ENCODE results near the gene MT3.
A peak's percentile ranks its signal among the peaks of the same experiment; 100 is the strongest.
"Not testable (repeated sequence)": the region's sequence is repeated elsewhere in the genome, so short reads cannot be mapped to it uniquely, and the experiment has no call there.

MT3 gene

DNA sequence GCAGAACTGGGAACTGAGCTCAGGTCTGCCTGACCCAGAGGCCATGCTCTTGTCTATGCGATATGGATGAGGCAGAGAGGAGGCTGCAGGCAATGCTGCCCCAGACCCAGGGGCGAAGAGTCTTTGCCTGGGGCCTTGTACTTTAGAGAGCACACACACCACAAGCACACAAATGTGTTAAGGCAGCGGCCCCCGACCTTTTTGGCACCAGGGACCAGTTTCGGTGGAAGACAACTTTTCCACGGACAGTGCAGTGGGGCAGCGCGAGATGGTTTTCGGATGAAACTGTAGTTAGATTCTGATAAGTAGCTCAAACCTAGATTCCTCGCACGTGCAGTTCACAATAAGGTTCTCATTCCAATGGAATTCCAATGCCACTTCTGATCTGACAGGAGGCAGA, 17.8 kb upstream of the MT3 start:
- Histone ChIP-seq H3K4me3 (replicated peaks; ENCODE audit: low read depth, low read length) (no peak overlapping the region), H3K36me3 (ENCODE audit: control insufficient read depth, insufficient read depth, low read length) (no peaks in the 10 kb centered on the region), H3K27me3 (replicated peaks; ENCODE audit: control insufficient read depth, insufficient read depth, low read length) (no peaks in the 10 kb centered on the region; the same call in 1 of the 2 replicates)
- DNase-seq (ENCODE audit: extremely low read depth, insufficient read length), result no peak
- TF ChIP-seq, protein P1, sequence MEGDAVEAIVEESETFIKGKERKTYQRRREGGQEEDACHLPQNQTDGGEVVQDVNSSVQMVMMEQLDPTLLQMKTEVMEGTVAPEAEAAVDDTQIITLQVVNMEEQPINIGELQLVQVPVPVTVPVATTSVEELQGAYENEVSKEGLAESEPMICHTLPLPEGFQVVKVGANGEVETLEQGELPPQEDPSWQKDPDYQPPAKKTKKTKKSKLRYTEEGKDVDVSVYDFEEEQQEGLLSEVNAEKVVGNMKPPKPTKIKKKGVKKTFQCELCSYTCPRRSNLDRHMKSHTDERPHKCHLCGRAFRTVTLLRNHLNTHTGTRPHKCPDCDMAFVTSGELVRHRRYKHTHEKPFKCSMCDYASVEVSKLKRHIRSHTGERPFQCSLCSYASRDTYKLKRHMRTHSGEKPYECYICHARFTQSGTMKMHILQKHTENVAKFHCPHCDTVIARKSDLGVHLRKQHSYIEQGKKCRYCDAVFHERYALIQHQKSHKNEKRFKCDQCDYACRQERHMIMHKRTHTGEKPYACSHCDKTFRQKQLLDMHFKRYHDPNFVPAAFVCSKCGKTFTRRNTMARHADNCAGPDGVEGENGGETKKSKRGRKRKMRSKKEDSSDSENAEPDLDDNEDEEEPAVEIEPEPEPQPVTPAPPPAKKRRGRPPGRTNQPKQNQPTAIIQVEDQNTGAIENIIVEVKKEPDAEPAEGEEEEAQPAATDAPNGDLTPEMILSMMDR (IDR thresholded peaks at IDR 0.05; ENCODE audit: insufficient read depth, low read length, poor library complexity, severe bottlenecking), result no peak

DNA sequence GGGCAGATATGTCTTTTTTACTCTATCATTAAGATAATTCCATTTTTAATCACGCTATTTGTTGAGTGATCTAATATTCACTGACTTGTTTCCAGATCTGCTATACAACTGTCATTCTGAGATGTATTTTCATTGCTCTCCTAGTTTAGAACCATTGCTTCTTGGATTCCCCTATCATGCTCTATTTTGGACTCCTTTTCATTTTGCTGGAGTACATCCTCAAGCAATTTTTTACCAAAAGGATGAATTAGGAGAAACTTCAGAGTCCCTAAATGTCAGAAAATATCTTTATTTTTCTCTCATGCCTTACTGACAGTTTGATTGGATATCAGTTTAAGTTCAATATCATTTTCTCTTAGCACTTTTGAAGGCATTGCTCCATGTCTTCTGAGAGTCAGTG, 14.7 kb upstream of the MT3 start:
- H3K27me3 ChIP-seq (replicated peaks; ENCODE audit: control insufficient read depth, insufficient read depth, low read length), result no peaks in the 10 kb centered on the region; the same call in 1 of the 2 replicates
- no peaks in the 10 kb centered on the region for H3K36me3 ChIP-seq (ENCODE audit: control insufficient read depth, insufficient read depth, low read length)
- no peak overlapping the region for H3K4me3 ChIP-seq (replicated peaks; ENCODE audit: low read depth, low read length)
- TF ChIP-seq, protein P1 (IDR thresholded peaks at IDR 0.05; ENCODE audit: insufficient read depth, low read length, poor library complexity, severe bottlenecking), result no peak
- DNase-seq (ENCODE audit: extremely low read depth, insufficient read length), result no peak

DNA sequence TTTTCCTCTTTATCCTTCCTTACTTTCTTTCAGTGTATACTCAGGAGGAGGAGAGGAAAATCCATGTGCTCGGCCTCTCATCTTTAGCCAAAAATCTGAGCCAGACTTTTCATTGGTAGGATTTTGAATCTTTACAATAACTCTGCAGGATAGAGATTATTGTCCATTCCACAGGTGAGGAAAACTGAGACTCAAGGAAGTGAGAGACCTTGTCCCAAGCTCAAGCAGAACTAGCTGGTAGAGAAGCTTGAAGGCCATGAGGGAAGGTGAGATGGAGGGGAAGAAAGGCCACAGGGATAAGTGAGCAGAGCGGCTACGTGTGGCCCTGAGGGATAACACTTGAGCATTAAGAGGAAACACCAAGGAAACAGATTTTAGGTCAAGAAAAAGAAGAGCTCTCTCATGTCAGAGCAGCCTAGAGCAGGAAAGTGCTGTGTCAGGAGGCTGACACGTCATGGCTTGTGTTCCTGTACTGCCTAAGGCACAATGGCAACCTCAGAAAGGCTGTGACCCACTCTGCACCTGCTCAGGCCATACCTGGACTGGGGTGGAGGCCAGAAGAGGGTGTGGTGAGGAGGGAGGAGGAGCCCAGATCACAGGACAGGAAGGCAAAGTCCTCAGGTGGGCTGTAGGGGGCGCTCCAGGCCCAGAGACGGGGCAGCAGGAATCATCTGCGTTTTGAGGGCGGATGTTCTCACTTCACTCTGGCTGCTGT, 12.6 kb upstream of the MT3 start:
- Histone ChIP-seq H3K27me3 (replicated peaks; ENCODE audit: control insufficient read depth, insufficient read depth, low read length) (no peaks in the 10 kb centered on the region; the same call in 1 of the 2 replicates), H3K36me3 (ENCODE audit: control insufficient read depth, insufficient read depth, low read length) (no peaks in the 10 kb centered on the region), H3K4me3 (replicated peaks; ENCODE audit: low read depth, low read length) (no peak overlapping the region)
- peak; percentile 66 for DNase-seq (ENCODE audit: extremely low read depth, insufficient read length)
- TF ChIP-seq, protein P1 (IDR thresholded peaks at IDR 0.05; ENCODE audit: insufficient read depth, low read length, poor library complexity, severe bottlenecking), result peak; percentile 93

DNA sequence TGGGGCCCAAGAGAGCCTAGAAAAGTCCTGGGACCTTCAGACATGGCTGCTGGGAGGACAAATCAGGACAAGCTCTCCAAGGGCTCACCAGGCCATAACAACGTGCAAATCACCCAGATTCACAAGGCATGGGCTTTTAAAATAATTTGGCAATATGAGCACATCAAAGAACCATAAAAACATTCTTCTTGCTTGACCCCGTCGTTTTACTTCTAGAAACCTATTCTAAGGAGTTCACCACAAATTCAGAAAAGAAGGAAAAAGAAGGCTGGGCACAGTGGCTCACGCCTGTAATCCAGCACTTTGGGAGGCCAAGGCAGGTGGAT, 12.1 kb upstream of the MT3 start:
- H3K27me3 ChIP-seq (replicated peaks; ENCODE audit: control insufficient read depth, insufficient read depth, low read length), result no peaks in the 10 kb centered on the region; the same call in 1 of the 2 replicates
- no peaks in the 10 kb centered on the region for H3K36me3 ChIP-seq (ENCODE audit: control insufficient read depth, insufficient read depth, low read length)
- H3K4me3 ChIP-seq (replicated peaks; ENCODE audit: low read depth, low read length), result no peak overlapping the region
- DNase-seq (ENCODE audit: extremely low read depth, insufficient read length), result no peak
- TF ChIP-seq, protein P1 (IDR thresholded peaks at IDR 0.05; ENCODE audit: insufficient read depth, low read length, poor library complexity, severe bottlenecking), result no peak

DNA sequence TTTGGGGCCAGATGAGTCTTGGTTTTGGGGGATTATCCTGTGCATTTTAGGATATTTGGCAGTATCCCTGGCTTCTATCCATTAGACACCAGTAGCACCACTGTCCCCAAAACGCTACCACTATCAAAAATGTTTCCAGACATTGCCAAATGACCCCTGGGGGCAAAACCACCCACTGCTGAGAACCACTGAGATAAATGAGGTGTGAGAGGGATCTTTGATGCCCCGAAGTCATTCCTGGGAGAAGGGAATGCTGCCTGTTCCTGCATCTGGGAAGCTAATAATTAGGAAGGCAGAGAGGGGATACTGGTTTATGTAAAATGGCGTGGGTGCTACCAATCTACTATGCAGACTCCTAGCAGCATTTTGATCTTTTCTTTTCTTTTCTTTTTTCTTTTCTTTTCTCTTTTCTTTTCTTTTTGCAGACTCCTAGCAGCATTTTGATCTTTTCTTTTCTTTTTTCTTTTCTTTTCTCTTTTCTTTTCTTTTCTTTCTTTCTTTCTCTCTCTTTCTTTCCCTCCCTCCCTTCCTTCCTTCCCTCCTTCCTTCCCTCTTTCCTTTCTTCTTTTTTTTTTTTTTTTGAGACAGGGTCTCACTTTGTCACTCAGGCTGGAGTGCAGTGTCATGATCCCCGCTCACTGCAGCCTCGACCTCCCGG, 8.8 kb upstream of the MT3 start:
- TF ChIP-seq, protein P1 (IDR thresholded peaks at IDR 0.05; ENCODE audit: insufficient read depth, low read length, poor library complexity, severe bottlenecking), result no peak

DNA sequence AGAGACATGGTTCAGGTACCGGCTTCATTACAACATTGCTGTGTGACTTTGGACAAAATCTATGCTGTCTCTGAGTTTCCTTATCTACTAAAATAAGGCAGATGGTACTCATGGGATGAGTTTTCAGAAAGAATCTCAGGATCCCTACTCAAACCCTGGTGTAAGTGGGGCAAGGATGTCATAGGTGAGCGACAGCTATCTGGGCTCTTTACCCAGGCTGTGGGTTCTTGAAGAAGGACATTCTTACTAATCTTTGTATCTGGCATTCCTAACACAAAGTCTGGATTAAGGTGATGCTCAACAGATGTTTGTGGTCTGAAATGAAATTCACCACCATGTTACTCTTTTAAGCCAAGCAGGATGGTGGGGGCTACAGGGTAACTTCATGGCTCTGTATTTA, 6.4 kb upstream of the MT3 start:
- DNase-seq (ENCODE audit: extremely low read depth, insufficient read length); H3K27me3 ChIP-seq (replicated peaks; ENCODE audit: control insufficient read depth, insufficient read depth, low read length); H3K4me3 ChIP-seq (replicated peaks; ENCODE audit: low read depth, low read length); H3K36me3 ChIP-seq (ENCODE audit: control insufficient read depth, insufficient read depth, low read length): not testable (repeated sequence)

More for the DNA sequence above, 8.8 kb upstream of the MT3 start:
- H3K36me3 ChIP-seq (ENCODE audit: control insufficient read depth, insufficient read depth, low read length), result no peaks in the 10 kb centered on the region
- no peak overlapping the region for H3K4me3 ChIP-seq (replicated peaks; ENCODE audit: low read depth, low read length)
- no peak for DNase-seq (ENCODE audit: extremely low read depth, insufficient read length)
- no peaks in the 10 kb centered on the region; the same call in 1 of the 2 replicates for H3K27me3 ChIP-seq (replicated peaks; ENCODE audit: control insufficient read depth, insufficient read depth, low read length)

All from GM06990 (cell line).